Fibroblast of upper back skin (primary cell): ENCODE measurements around the gene ZNF853.
"Not testable (repeated sequence)": the region's sequence is repeated elsewhere in the genome, so short reads cannot be mapped to it uniquely, and the experiment has no call there.

Experiments
- DNase-seq: peaks from one replicate; pipeline ENCODE4 v3.0.0-alpha.2; 2013

Gene ZNF853

DNA sequence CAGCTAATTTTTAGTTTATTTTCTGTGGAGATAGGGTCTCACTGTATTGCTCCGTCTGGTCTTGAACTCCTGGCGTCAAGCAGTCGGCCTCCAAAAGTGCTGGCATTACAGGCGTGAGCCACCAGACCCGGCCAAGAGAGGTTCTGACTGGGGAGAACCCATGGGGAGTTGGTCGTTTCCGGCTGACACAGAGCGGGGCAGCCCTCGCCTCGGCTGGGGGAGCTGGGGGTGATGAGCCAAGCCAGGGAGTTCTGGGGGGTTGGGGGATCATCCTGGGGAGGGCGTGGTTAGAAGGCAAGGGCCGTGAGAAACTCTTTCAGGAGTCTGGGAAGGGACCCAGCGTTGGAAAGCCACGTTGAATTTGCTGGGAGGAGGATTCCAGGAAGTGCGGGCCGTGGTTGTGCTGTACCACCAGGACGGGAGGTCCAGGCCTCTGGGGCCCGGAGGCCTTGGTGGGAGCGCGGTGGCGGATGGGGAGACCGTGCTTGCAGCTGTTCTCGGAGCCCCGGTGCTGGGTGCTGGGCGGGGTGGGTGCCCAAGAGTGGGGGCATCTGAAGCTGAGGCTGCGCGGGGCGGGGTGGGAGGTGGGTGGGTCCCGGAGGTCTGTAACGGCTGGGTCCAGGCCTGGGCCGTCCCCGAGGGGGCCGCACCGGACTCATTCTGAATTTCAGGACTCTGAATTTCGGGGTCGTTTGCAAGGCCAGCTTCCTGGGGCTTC is 8.4 kb upstream of the ZNF853 start:
- DNase-seq, result no peak

DNA sequence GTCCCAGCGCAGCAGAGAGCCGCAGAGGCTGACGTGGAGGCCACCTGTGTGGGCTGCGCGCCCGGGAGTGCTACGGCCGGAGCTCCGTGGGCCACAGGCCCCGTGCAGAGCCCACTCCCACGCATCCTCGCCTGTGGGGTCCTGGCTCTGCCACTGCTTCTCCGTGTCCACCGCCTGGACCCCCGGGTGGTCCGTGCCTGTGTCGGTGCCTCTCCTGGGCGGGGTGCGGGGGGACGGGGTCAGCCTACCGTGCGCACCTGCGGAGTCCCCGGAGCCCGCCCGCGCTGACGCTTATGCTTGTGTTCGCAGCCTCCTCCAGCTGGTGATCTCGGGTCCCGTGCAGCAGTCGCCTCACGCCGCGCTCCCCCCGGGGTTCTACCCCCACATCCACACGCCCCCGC is 7.8 kb upstream of the ZNF853 start:
- no peak for DNase-seq

DNA sequence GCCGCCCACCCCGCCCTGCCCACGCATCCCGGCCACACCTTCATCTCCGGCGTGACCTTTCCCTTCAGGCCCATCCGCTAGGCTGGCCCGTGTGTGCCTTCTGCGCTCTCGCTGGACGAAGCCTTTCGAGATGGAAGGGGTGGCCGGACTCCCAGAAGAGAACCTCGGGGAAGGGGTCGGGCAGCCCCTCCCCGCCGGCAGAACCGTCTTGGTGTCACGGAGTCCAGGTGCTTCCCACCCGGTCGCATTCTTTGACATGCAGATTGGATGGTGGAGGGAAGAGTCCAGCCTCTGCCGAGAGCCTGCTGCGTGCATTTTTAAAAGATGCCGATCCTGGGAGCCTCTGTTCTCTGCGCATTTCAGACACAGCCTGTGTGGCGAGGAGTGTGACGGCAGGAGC is 7.3 kb upstream of the ZNF853 start:
- no peak for DNase-seq

- no peak for DNase-seq
Measured at GRCh38 chr7:6608794-6609193, 6.6 kb upstream of the ZNF853 start.

GRCh38 chr7:6612819-6613218 is 2.6 kb upstream of the ZNF853 start:
- DNase-seq, result no peak

- DNase-seq, result no peak
Measured at GRCh38 chr7:6613706-6614105, 1.7 kb upstream of the ZNF853 start.

GRCh38 chr7:6615723-6616555 is 529 bp downstream of the ZNF853 start:
- no peak for DNase-seq

- no peak for DNase-seq
Measured at GRCh38 chr7:6616854-6617643, 1.6 kb downstream of the ZNF853 start.

DNA sequence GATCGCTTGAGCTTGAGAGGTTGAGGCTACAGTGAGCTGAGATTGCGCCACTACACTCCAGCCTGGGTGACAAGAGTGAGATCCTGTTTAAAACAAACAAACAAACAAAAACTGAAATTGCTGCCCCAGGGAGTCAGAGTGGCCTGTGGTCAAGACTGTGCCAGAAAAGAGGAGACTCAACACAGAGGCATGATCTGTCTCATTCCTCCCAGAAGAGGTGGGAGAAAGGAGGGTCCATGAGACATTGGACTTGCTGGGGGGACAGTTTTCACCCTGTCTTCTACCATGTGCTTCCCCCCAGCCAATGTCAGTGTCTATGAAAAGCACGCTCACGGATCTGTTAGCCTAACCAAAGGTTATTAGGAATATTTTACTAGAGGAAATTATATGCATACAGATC is 3.2 kb downstream of the ZNF853 start:
- DNase-seq, result no peak

GRCh38 chr7:6619961-6620360 is 4.6 kb downstream of the ZNF853 start:
- no peak for DNase-seq

- DNase-seq, result no peak
Measured at GRCh38 chr7:6621195-6622133, 6.1 kb downstream of the ZNF853 start.

DNA sequence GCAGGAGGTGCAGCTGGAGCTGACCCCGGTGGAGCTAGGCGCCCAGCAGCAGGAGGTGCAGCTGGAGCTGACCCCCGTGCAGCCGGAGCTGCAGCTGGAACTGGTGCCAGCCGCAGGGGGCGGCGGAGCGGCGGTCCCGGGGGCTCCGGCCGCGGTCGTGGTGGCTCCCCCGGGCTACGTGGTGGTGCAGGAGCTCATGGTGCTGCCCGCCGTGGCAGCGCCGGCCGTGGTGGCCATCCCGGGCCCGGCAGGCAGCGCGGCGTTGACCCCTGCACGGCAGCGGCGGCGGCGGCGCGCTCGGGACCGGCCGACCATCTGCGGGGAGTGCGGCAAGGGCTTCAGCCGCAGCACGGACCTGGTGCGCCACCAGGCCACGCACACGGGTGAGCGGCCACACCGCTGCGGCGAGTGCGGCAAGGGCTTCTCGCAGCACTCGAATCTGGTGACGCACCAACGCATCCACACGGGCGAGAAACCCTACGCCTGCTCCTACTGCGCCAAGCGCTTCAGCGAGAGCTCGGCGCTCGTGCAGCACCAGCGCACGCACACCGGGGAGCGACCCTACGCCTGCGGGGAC is 6.8 kb downstream of the ZNF853 start:
- DNase-seq, result no peak

DNA sequence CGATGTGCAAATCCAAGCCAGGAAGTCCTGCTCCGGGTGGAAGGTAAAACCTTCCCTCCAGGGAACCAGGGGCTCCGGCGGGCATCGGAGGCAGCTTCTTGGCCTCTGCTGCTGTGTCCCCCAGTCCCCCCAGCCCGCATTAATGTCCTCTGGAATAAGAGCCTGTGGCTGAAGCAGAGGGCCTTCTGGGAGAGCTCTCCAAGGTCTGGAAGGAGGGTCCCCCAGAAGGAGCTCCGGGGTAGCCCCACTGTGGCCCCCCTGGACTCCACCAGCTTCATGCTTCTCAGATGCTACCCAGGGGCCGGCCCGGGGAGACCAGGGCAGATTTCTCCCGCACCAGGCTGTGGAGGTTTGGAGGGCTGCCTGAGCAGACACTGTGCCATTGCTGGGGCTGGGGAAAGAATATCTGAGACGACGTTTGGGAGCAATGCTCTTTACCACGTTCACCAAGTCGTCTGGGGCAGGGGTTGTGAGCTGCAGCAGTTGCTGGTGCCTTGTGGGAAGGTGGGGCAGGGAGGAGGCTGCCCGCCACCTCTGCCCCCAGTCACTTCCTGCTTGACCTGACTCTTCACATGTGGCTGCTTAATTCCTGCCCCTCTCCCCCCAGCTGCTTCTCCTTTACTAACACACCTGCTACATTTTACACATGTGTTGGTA is 8.3 kb downstream of the ZNF853 start:
- DNase-seq, result no peak

- no peak for DNase-seq
Measured at GRCh38 chr7:6624246-6624611, 8.8 kb downstream of the ZNF853 start.

DNA sequence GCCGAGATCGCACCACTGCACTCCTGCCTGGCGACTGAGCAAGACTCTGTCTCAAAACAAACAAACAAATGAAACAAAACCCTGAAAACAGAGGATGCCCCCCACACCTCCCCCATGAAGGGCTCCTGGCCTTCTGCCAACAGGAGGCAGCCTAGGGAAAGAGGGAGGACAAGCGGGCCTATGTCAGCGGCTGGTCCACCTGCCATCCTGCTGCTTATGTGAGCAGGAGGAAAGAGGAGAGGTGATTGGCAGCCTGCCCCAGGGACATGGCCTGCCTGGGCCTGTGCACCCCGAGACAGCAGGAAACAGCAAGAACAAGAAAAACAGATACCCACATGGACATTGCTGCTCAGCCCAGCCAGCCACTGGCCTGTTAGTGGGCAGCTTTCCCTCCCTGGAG is 12.6 kb downstream of the ZNF853 start:
- no peak for DNase-seq

- DNase-seq, result no peak
Measured at GRCh38 chr7:6630007-6630849, 14.8 kb downstream of the ZNF853 start.

DNA sequence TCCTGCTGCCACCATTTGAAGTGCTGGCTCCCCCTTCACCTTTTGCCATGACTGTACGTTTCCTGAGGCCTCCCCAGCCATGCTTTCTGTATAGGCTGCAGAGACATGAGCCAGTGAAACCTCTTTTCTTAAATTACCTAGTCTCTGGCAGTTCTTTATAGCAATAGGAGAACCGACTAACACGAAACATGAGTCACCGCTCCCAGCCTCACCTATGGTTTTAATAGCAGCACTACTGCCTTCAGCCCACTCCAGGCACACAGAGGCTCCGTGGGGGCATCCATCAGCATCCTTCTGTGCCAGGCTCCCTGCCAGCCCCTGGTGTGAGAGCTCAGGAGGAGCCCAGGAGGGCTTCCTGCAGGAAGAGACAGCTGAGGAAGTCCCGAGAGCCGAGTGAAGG is 16.2 kb downstream of the ZNF853 start:
- DNase-seq, result no peak

- DNase-seq, result no peak
Measured at GRCh38 chr7:6634021-6634420, 18.6 kb downstream of the ZNF853 start.

- DNase-seq, result not testable (repeated sequence)
Measured at GRCh38 chr7:6634971-6635370, 19.6 kb downstream of the ZNF853 start.

DNA sequence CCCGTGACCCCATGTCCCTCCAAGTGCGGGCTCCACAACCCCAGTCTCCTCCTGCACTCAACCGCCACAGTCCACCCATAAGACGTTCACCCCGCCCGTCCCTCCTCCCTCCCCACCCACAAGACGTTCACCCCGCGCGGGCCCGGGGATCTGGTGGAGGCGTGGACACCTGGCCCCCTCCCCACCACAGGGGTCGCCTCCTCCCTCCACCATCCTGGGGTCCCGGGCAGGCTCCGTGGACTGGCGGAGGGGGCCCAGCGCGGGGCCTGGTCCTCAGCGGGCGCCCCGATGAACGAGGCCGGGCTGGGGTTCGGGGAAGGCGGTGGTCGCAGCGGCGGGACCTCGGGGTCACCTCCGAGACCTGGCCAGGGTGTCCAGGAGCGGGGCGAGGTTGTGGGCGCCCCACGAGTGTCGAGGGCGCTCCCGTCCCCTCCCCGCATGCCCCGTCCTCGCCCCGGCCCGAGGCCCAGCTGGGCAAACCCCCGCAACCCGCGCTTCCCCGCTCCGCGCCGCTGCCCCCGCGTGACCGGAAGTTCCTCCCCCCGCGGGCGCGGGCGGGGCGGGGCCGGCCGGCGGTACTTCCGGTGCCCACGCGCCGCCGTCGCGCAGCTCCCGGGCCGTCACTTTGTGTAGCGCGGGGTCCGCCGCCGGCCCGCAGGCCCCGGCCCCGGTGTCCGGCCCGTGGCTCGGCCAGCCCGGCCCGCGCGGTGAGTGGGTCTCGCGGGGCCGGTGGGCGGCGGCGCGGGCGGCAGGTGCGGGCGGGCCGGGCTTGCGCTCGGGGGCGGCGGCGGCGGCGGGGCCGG is 21.5 kb downstream of the ZNF853 start, which contains the start of gene ZNF316:
Gene ZNF316, plus strand, starts transcription at position 578 of the 803 bp plus-strand sequence. CDS start 5,092 bp downstream, outside the sequence.
- DNase-seq, result peak; percentile 38
